Sciatic nerve (tissue), 2 donors: ENCODE data around the gene MFAP3L. TPM values are rescaled to one million over a fixed set of nuclear protein-coding genes. Genes with fewer than 3 reads are reported as not detected.
"Not testable (repeated sequence)": the region's sequence is repeated elsewhere in the genome, so short reads cannot be mapped to it uniquely, and the experiment has no call there.

Experiments used
- ATAC-seq: fragments of 200-7000 bp; cut with Tn5 transposase; one replicate; pipeline ENCODE4 v1.9.1; 2020; ENCODE audit warnings: mild to moderate bottlenecking, moderate library complexity
- DNase-seq: peaks from one replicate; pipeline ENCODE4 v3.0.0-alpha.2; 2020; ENCODE audit warnings: low spot score
- intact Hi-C: fragments of 100-400 bp; cut with DNase I; formaldehyde crosslinking; loops from one replicate; pipeline ENCODE4 v1.14.2; 2022
- total RNA-seq: library from RNA; stranded (reverse); fragmentation: NEBNext Ultra II Directional; extraction: Animal tissue kit (Norgen Biotek cat#: 25700); gene quantifications from one replicate; pipeline ENCODE4 v1.2.1, GENCODE V29; 2021
- donor health status: DM: no; HTN: no; CAD: no.
- donor health status: DM: no; HTN: no; CAD: no.

MFAP3L gene
- total RNA-seq, 1 donor from 2014 or later: 30.7 TPM

- ATAC-seq: no peak
- intact Hi-C loops: no loop called here
- DNase-seq: no peak
These were observed 68.4 kb downstream of the MFAP3L start for GRCh38 chr4:169957785-169958184.

- intact Hi-C loops: no loop called here
- ATAC-seq: no peak
- no peak for DNase-seq
These were observed 69.9 kb downstream of the MFAP3L start for GRCh38 chr4:169956091-169956843.

- no peak for DNase-seq
- intact Hi-C loops: no loop called here
These were observed 70.7 kb downstream of the MFAP3L start for GRCh38 chr4:169955521-169955920.

DNA sequence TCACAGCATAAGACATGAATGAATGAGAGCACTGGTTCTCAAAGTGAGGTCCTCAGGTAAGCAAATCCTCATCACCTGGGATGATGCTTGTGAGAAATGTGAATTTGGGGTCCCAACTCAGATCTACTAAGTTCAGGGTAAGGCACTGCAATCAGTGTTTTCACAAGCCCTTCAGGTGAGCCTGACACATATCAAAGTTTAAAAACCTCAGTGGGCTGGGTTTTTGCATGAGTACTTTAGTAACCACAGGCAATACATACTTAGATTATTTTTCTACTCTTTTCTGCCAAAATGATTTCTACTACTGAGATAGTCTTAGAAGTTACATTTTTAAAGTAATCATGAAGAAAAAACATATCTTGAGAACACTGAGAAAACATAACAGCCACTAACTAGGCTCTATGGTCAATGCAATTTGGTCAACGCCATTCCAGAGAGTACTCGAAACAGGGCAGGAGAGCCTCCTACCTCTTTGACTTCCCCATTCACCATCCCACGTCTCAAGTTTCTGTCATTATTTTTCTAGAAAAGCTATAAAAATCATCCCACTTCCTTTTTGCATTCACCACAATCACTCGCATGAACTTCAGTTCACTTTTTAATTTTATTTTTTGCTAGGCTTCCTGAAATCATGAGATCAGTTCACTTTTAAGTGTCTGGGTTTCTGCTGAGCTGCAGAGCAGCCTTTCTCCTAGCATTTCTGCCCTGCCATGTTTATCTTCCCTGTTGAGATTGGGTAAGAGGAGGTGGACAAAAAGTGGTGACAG is 73.8 kb downstream of the MFAP3L start:
- intact Hi-C loops: no loop called here
- ATAC-seq (no peak), DNase-seq (no peak)

More at GRCh38 chr4:169955521-169955920, 70.7 kb downstream of the MFAP3L start:
- ATAC-seq: no peak

DNA sequence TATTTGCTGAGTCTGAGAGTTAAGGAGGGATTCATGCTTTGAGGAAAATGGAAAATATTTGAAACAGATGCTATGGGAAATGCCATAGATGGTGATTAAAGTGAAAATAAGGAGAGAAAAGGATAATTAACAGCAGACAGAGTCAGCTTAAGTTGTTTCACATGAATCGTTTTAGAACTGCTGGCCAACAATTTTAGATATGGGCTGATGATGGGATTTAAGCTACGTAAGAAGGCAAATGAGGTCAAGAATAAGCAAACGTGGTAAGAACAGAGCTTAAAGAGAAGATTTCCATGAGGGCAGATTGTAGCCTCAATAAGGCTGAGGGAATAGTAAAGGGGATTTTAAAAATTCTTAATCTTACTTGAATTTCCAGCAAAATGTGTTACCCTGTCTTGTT is 77.9 kb downstream of the MFAP3L start:
- intact Hi-C loops: no loop called here
- no peak for ATAC-seq
- no peak for DNase-seq

GRCh38 chr4:169945636-169946035 is 80.6 kb downstream of the MFAP3L start:
- DNase-seq (no peak), ATAC-seq (no peak)
- intact Hi-C loops: no loop called here

DNA sequence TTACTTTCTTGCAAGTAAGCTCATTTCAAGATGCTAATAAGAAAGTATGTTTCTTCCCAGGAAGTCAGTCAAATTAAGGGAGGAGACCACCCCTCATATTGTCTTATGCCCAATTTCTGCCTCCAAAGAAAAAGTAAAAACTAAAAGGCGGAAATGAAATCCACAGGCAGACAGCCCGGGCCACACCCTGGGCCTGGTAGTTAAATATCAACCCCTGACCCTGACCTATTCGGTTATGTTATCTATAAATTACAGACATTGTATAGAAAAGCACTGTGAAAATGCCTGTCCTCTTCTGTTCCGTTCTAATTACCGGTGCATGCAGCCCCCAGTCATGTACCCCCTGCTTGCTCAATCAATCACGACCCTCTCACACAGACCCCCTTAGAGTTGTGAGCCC is 82.6 kb downstream of the MFAP3L start:
- intact Hi-C loops, ATAC-seq, DNase-seq: not testable (repeated sequence)

DNA sequence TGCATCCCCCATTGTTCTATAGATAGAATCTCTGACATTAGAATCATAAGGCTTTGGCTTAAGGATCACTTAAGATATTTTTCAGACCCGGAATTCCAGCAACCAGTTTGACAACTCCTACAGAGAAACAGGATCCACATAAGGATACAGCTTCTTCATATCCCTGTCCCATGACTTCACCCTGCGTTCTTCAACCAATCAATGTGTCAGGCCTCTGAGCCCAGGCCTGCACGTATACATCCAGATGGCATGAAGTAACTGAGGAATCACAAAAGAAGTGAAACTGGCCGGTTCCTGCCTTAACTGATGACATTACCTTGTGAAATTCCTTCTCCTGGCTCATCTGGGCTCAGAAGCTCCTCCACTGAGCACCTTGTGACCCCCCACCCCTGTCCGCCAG is 85.1 kb downstream of the MFAP3L start:
- intact Hi-C loops: no loop called here
- DNase-seq (no peak), ATAC-seq (no peak)

DNA sequence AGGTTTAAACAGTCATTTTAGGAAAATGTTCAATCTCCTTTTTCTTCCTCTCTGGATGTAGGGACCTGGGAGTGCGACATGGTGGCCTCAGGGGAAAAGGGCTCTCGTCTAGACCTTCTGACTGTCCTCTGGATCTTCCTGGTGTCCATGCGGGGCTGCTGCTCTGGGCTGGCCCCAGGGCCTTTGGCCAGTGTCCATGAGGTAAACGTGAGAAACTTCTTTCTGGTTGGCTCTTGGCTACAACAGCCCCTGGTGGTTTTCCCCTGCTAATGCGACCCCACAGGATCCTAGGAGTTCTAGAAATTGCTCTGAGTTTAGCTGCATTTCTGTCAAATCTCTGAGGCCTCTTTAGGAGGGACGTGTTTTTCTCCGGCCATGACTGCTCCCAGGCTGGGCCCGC is 85.7 kb downstream of the MFAP3L start:
- ATAC-seq: no peak
- intact Hi-C loops: no loop called here
- no peak for DNase-seq

Other genes starting within 250 kb of the MFAP3L start
- 13.5 TPM for gene AADAT, start 63.6 kb upstream of the MFAP3L start, total RNA-seq